NCI-H510A treated with DMSO at 0.1 percent for 48 hours (cell line): ENCODE data around the gene ADGRG7.
"Not testable (repeated sequence)": the region's sequence is repeated elsewhere in the genome, so short reads cannot be mapped to it uniquely, and the experiment has no call there.

Experiments
- DNase-seq: peaks from one replicate; lab custom pipeline; 2025; lab: John Stamatoyannopoulos, UW

ADGRG7 gene

DNA sequence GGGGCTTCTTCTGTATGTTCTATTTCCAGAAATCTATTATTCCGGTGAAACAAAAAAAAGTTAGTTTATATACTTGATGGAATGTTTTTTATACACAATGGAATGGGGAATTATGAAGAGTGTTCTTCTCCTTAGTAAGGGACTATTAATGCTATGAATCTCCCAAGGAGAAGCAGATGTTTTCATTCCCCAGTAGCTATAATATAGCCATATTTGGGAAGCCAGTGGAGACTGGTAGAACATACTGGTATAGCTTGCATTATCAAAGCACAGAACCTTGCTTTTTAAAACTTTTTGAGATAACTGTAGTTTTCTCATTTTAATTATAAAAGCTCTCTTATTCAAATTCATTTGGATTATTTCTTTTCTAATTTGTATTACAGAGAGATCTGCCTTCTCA is 38.3 kb downstream of the ADGRG7 start:
- no peak for DNase-seq

DNA sequence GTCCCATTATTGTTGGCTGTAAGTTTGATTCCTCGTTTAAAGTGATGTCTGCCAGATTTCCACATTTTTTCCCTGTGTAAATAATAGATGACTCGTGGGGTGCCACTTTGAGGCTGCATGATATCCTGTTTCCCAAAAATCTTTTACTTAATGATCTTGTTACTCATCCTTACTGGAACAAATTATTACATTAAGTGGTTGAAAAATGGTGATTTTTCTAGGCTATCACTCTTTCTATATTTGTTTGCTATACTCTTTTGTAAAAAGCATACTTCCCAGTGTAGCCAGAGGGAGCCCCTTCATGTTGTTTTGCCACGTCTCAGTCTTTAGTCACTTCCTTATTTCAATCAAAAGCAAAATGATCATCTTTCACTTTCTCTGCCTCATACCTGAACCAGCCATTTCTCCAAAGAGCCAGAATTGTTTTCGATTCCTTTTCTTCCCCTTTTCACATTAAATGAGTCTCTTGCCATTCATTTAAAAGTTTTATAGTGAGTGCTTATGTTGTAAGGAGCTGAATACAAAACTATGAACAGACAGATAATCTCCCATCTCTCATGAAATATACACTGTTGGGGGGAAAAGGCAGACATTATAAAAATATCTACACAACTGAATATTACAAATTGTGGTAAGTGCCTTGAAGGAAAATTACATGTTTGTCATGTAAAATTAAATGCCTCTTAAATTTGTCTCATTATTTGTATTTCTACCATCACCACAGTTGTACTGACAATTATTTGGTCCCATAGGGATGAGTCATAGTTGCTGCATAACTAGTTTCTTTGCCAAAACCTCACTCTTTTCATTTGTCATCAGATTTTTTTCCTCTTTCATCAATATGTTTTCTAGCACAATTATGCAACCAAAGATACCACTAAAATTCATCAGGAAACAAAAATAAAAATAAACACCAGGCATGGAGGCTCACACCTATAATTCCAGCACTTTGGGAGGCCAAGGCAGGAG is 41.5 kb downstream of the ADGRG7 start:
- DNase-seq: no peak

DNA sequence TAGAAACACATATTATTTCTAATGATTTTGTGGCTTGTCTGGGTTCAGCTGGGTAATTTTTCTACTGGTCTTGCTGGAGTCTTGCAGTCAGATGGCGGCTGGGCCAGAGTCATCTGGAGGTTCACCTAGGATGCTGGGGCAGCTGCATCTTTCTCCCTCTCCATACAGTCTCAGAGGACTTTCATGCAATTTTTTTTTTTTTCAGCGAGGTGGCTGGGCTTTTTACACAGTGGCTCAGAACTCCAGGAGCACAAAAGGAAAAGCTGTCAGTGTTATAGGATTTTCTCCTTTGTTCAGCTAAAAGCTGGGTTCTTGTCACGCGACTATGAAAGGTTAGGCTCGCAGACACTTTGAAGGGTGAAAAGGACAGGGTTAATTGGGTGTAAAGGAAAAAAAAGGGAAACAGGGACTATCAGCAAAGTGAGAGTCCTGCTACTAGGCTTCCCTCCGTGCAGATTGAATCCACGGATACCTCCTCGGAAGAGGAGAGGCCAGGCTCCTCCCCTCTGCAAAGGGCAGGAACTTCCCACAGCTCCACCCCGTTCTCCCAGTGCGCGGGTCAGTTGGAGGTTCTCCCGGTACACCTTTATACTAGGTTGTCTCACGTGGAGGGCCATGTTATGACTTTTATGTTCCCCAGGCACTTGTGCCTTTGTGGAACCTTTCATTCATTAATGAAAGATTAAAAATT is 44.3 kb downstream of the ADGRG7 start:
- DNase-seq: no peak

DNA sequence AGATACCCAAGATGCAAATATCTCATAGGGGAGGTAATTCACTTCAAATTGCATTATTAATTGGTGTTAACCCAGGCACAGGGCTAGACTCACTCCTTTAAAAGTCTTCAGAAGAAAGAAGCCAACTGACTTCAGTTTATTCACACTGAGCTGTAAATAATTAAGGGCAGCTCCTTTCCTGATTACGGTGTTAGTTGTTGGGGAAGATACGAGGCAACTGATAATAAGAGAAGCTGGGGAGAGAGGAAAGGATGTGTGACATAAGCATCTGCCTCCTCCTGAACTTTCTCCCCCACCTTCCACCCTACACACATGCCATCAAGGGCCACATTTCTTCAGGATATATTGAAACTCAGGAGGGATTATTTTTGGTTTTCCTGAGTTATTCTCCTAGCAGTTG is 47.5 kb downstream of the ADGRG7 start:
- DNase-seq: no peak

- DNase-seq: not testable (repeated sequence)
Observed at GRCh38 chr3:100661294-100661693, 51.9 kb downstream of the ADGRG7 start.

DNA sequence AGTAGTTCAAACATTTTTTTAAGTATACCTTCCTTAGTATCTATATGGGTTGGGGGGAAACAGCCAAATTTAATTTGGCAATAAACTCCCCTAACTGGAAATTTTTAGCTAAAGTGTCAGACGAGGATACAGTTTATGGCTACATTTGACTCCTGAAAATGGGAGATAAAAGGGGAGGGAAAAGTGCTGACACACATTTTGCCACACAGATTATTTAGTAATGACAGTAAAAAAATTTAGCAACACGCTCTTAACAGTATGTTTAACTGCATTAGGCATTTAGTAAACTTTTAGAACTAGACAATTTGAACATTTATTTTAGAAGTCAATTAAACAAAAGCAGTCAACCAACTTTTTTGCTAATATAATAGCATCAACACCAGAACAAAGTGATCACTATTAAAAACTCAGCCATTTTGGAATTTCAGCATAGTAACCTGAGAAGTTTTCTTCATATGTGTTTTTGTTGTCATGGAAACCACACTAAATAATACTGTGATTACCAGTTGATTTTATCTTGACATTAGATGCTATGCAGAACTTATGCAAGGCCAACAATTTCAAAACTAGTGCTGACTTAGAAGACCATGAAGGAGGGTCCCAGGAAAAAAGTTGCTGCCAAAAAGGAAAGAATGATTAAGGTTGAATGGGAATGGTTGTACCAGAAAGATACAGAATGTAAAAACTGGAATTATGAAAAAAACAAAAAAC is 52.9 kb downstream of the ADGRG7 start:
- no peak for DNase-seq

- DNase-seq: no peak
Observed at GRCh38 chr3:100665230-100665629, 55.8 kb downstream of the ADGRG7 start.

DNA sequence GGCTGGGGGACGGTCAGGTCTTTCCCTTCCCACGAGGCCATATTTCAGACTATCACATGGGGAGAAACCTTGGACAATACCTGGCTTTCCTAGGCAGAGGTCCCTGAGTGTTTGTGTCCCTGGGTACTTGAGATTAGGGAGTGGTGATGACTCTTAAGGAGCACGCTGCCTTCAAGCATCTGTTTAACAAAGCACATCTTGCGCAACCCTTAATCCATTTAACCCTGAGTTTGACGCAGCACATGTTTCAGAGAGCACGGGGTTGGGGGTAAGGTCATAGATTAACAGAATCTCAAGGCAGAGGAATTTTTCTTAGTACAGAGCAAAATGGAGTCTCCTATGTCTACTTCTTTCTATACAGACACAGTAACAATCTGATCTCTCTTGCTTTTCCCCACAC is 57.3 kb downstream of the ADGRG7 start:
- not testable (repeated sequence) for DNase-seq

- not testable (repeated sequence) for DNase-seq
Observed at GRCh38 chr3:100667316-100667715, 57.9 kb downstream of the ADGRG7 start.

GRCh38 chr3:100670995-100671394 is 61.6 kb downstream of the ADGRG7 start:
- not testable (repeated sequence) for DNase-seq

DNA sequence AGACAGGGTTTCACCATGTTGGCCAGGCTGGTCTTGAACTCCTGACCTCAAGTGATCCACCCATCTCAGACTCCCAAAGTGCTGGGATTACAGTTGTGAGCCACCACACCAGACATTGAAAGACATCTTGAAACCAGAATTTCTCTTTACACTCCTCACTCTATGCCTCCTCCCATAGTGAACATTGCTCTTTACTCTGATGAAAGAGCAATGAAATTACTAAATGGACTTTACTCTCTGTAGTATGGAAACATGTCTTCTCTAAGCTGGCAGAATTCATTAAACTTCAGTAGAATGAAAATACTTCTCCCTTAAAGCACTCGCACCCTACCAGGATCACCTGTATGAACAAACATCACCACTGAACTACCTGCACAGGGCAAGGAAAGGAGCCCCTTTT is 72.1 kb downstream of the ADGRG7 start:
- DNase-seq: no peak

GRCh38 chr3:100682056-100682853 is 72.9 kb downstream of the ADGRG7 start:
- DNase-seq: no peak

DNA sequence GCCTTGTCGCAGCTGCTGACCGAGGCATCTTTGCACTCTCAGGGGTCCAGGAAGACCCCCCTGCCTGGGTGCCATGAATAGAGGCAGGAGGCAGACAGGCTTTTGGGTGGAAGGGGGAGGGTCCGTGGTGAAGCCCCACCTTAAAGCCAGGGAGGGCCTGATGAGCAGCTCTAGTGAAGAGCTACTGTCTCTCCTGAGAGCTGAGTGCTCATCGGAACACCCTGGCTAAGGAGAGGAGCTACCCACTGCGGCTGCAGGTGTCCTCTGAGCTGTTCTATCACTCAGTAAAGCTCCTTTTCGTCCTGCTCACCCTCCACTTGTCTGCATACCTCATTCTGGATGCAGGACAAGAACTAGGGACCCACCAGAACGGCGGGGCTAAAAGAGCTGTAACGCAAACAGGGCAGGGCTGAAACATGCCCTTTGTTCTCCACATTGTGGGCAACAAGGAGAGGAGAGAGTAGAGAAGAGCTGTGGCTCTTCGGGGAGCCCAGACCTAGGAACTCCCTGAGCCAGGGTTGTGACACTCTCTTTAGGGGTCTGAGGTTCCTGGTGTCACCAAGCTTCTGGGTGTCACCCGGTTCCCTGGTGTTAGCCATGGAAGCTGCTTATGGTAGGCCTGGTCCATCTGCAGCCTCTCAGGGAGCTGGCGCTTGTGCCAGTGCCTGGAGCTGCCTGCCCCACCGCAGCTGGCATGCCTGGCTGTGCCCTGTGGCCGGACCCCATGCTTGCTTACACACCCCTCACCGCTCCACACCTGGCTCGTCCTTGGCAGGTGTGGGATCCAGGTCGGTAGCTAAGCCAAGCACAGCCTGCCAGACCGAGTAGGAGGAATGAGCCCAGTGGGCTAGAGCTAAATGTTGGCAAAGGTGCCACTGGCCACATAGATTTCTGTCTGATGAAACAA is 73.7 kb downstream of the ADGRG7 start:
- DNase-seq: no peak

GRCh38 chr3:100693225-100693624 is 83.8 kb downstream of the ADGRG7 start:
- DNase-seq: no peak

GRCh38 chr3:100695696-100696095 is 86.3 kb downstream of the ADGRG7 start:
- no peak for DNase-seq

GRCh38 chr3:100696161-100696560 is 86.8 kb downstream of the ADGRG7 start:
- DNase-seq: no peak

- DNase-seq: no peak
Observed at GRCh38 chr3:100697172-100697571, 87.8 kb downstream of the ADGRG7 start.

GRCh38 chr3:100697723-100698285 is 88.4 kb downstream of the ADGRG7 start:
- DNase-seq: no peak

DNA sequence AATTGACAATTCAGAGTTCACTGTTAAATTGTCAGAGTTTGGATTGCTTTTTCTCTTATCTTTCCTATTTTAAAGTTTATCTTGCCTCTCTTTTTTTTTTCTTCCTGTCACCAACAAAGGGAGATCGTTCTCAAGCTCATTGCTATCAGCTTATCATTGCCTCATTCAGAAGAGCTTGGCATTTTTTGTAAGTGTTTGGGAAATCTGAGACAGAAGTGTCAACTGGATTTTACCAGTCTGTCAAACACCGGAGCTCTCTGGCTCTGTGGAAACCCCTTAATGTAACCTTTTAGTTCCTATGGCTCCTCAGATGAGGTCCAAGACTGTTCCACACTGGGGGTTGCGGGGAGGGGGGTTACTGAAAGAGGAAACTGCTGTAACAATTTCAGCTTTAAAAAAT is 89.3 kb downstream of the ADGRG7 start:
- no peak for DNase-seq

- DNase-seq: no peak
Observed at GRCh38 chr3:100700708-100701107, 91.3 kb downstream of the ADGRG7 start.
